TTC549 (cell line): Measurements from ENCODE around the gene DES.

Source experiments
- FAIRE-seq: peaks from 2 replicates; lab custom pipeline; 2012; peaks lifted over from hg19 to GRCh38; lab: Jason Lieb, UNC

DES gene

GRCh38 chr2:219475697-219476651, 57.8 kb downstream of the DES start:
- no peak for FAIRE-seq
